AG10803 (cell line): Measurements from ENCODE around the gene LRP1B.

Source experiments
- DNase-seq: peaks from one replicate; pipeline ENCODE4 v3.0.0; 2010; ENCODE audit warnings: low read depth
- H3K4me3 ChIP-seq: 2 replicates; pipeline ENCODE4 v1.5.1; 2011; ENCODE audit warnings: mild to moderate bottlenecking, low read length, control low read depth
- CTCF ChIP-seq: conservative IDR thresholded peaks from 2 replicates; pipeline ENCODE4 v1.5.1; 2011; ENCODE audit warnings: mild to moderate bottlenecking, low read length, control low read depth, inconsistent platforms

Gene LRP1B

DNA sequence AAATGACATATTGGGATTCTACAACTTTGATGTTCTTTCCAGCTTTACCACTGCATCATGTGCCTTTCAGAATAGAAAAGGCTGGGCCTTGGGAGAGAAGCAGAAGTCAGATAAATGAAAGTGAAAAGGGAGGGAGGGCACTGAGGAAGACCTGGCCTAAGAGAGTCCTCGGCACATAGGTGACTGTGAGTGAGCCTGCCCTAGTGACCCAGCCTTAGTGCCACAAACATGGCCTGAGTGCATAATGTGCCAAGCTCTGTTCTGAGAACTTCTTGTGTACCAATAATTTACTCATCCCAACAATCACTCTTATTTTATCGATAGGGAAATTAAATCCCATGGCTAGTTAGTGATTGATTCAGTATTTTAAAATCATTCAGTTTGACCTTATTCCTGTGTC lies 436.6 kb downstream of the LRP1B start:
- H3K4me3 ChIP-seq = no peak overlapping the region
- TF ChIP-seq CTCF = no peak
- no peak for DNase-seq

GRCh38 chr2:141692829-141693228 lies 438.0 kb downstream of the LRP1B start:
- DNase-seq = no peak
- no peak overlapping the region for H3K4me3 ChIP-seq
- TF ChIP-seq CTCF = no peak

GRCh38 chr2:141676139-141676538 lies 454.7 kb downstream of the LRP1B start:
- no peak for DNase-seq
- no peak for TF ChIP-seq CTCF
- H3K4me3 ChIP-seq = no peak overlapping the region

DNA sequence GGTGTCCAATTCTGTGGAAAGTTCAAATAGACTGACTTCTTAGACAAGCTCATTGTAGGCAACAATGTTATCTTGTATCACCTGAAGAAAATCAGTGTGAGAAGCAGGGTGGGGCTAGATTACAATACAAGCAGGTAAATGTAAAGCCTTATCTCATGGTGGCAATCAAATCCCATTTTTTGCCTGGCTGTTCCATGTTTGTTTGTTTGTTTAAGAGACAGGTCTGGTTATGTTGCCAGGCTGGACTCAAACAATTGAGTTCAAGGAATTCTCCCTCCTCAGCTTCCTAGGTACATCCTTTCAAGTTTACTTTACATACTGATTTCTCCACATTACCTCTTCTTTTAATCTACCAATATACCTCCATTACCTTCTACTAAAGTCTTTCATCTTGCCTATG lies 464.6 kb downstream of the LRP1B start:
- no peak for DNase-seq
- no peak for TF ChIP-seq CTCF
- H3K4me3 ChIP-seq = no peak overlapping the region

DNA sequence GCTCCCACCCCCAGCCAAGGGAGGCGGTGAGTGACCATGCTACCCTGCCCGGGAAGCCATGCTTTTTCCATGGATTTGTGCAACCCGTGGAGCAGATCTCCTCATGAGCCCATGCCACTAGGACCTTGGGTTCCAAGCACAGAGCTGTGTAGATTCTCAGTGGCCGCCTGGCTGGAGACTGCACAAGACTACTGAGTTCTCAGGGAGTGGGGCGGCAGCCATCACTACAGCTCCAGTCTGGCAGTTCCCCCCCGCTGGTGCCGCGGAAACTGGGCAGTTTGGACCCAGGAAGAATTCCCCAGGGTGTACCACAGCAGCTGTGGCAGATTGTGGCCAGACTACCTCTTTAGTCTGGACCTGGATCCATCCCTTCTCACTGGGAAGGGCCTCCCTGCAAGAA lies 470.6 kb downstream of the LRP1B start:
- DNase-seq = no peak
- no peak overlapping the region for H3K4me3 ChIP-seq
- TF ChIP-seq CTCF = no peak

- no peak for DNase-seq
- no peak for TF ChIP-seq CTCF
- H3K4me3 ChIP-seq = no peak overlapping the region
Measured at GRCh38 chr2:141654311-141654710, 476.5 kb downstream of the LRP1B start.

- no peak for DNase-seq
- no peak for TF ChIP-seq CTCF
- no peak overlapping the region for H3K4me3 ChIP-seq
Measured at GRCh38 chr2:141653184-141653583, 477.6 kb downstream of the LRP1B start.
